Measurements from ENCODE around the gene IGFL2. TPM values are rescaled to one million over a fixed set of nuclear protein-coding genes. Genes with fewer than 3 reads are reported as not detected.
"Not testable (repeated sequence)": the region's sequence is repeated elsewhere in the genome, so short reads cannot be mapped to it uniquely, and the experiment has no call there.

Gene IGFL2
- total and polyA plus RNA-seq, 8 donors = 0.45 TPM; not detected in 7

- Histone ChIP-seq H3K27ac (no peak overlapping the region), H3K36me3 (no peaks in the 10 kb centered on the region), H3K27me3 (peaks cover 0 to 36% (median 4%) of the 10 kb centered on the region in 3 donors), H3K4me1 (no peaks in the 10 kb centered on the region), H3K4me3 (no peak overlapping the region), H3K9me3 (no peaks in the 10 kb centered on the region)
- 55 to 82% (median 69%) methylated on average over 5 of the region's 5 CpGs for WGBS, 5 donors
- intact Hi-C loops (cut with DNase I; ENCODE audit: low total_unique reads) = no loop called here
- no peak for DNase-seq
- TF ChIP-seq POLR2AphosphoS5 (IDR thresholded peaks at IDR 0.05) (no peak), POLR2A (IDR thresholded peaks at IDR 0.05) (no peak), EP300 (IDR thresholded peaks at IDR 0.05) (no peak)
- TF ChIP-seq, protein P1, sequence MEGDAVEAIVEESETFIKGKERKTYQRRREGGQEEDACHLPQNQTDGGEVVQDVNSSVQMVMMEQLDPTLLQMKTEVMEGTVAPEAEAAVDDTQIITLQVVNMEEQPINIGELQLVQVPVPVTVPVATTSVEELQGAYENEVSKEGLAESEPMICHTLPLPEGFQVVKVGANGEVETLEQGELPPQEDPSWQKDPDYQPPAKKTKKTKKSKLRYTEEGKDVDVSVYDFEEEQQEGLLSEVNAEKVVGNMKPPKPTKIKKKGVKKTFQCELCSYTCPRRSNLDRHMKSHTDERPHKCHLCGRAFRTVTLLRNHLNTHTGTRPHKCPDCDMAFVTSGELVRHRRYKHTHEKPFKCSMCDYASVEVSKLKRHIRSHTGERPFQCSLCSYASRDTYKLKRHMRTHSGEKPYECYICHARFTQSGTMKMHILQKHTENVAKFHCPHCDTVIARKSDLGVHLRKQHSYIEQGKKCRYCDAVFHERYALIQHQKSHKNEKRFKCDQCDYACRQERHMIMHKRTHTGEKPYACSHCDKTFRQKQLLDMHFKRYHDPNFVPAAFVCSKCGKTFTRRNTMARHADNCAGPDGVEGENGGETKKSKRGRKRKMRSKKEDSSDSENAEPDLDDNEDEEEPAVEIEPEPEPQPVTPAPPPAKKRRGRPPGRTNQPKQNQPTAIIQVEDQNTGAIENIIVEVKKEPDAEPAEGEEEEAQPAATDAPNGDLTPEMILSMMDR (IDR thresholded peaks at IDR 0.05) = no peak
Observed at GRCh38 chr19:46180701-46181387, 32.8 kb downstream of the IGFL2 start.

- Histone ChIP-seq H3K4me1 (no peaks in the 10 kb centered on the region), H3K27ac (no peak overlapping the region), H3K27me3 (peaks cover 0 to 36% (median 4%) of the 10 kb centered on the region in 3 donors), H3K36me3 (no peaks in the 10 kb centered on the region), H3K9me3 (no peaks in the 10 kb centered on the region), H3K4me3 (no peak overlapping the region)
- DNase-seq = no peak
- TF ChIP-seq POLR2A (IDR thresholded peaks at IDR 0.05) = no peak
- TF ChIP-seq POLR2AphosphoS5 (IDR thresholded peaks at IDR 0.05) = no peak
- TF ChIP-seq, protein P1 (IDR thresholded peaks at IDR 0.05) = no peak
- no peak for TF ChIP-seq EP300 (IDR thresholded peaks at IDR 0.05)
- intact Hi-C loops (cut with DNase I; ENCODE audit: low total_unique reads) = no loop called here
- WGBS, 5 donors = 47 to 69% (median 51%) methylated on average over 6 of the region's 6 CpGs
Observed at GRCh38 chr19:46181388-46181779, 33.3 kb downstream of the IGFL2 start.

DNA sequence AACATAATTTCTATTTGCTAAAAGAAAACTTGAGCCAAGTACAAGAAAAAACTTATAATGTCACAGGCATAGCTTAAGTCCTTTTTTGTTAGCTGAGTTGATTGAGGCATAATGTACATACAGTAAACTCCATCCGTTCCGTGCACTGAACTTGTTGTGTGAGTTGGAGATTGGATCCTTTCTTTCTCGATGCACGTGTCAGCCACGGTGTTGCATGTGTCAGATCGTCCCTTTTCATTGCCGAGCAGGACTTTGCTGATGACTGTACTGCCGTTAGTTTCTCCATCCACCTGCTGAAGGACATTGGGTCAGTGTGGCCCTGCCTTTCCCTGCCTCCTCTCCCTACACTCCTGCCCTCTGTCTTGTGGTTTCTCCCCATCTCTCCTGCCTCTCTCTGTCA, 34.4 kb downstream of the IGFL2 start:
- 55 to 73% (median 66%) methylated on average over 8 of the region's 8 CpGs for WGBS, 5 donors
- Histone ChIP-seq H3K27ac (no peak overlapping the region), H3K4me1 (no peaks in the 10 kb centered on the region), H3K27me3 (peaks cover 0 to 31% (median 2%) of the 10 kb centered on the region in 3 donors), H3K9me3 (no peaks in the 10 kb centered on the region), H3K36me3 (no peaks in the 10 kb centered on the region), H3K4me3 (no peak overlapping the region)
- no peak for DNase-seq
- TF ChIP-seq POLR2A (IDR thresholded peaks at IDR 0.05) (no peak), EP300 (IDR thresholded peaks at IDR 0.05) (no peak), POLR2AphosphoS5 (IDR thresholded peaks at IDR 0.05) (no peak)
- TF ChIP-seq, protein P1 (IDR thresholded peaks at IDR 0.05) = no peak
- intact Hi-C loops (cut with DNase I; ENCODE audit: low total_unique reads) = no loop called here

DNA sequence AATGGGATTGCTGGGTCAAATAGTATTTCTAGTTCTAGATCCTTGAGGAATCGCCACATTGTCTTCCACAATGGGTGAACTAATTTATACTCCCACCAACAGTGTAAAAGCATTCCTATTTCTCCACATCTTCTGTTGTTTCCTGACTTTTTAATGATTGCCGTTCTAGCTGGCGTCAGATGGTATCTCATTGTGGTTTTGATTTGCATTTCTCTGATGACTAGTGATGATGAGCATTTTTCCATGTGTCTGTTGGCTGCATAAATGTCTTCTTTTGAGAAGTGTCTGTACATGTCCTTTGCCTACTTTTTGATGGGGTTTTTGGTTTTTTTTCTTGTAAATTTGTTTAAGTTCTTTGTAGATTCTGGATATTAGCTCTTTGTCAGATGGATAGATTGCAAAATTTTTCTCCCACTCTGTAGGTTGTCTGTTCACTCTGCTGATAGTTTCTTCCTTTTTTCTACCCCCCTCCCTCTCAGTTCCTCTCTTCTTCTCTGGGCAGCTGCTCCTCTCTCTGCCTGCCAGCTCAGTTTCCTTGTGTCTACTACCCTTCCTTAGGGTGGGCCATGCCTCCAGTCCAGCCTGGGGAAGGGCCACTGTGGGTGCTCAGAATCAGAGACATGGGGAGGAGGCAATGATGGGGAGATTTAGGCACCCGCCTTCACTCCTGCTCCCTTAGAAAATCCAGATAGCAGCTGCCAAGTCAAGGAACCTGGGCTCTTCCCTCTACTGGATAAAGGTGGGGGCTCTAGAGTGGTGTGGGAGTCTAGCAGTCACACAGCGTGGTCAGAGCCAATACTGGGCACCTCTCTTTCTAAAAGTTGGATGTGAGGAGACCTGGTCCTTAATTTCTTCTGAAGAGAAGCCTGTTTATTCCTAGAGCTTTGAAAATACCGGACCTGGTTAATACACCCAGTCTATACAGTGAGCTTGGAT, 37.0 kb downstream of the IGFL2 start:
- peaks cover 11 to 38% (median 14%) of the 10 kb centered on the region in 3 donors for H3K27me3 ChIP-seq
- WGBS, 5 donors = 78 to 85% (median 83%) methylated on average over 6 of the region's 6 CpGs
- intact Hi-C loops (cut with DNase I; ENCODE audit: low total_unique reads); H3K9me3 ChIP-seq; H3K27ac ChIP-seq; H3K36me3 ChIP-seq; H3K4me1 ChIP-seq; H3K4me3 ChIP-seq; DNase-seq: not testable (repeated sequence)
